T1000 (cell line): ENCODE results near the gene RORB.
A peak's percentile ranks its signal among the peaks of the same experiment; 100 is the strongest.

Experiments used
- DNase-seq: peaks from one replicate; lab custom pipeline; 2025; ENCODE audit warnings: mixed read lengths; lab: John Stamatoyannopoulos, UW

RORB gene

GRCh38 chr9:74598874-74599273 lies 101.7 kb downstream of the RORB start:
- no peak for DNase-seq

- no peak for DNase-seq
These were observed 112.7 kb downstream of the RORB start for GRCh38 chr9:74609671-74610405.

GRCh38 chr9:74610523-74611061 lies 113.5 kb downstream of the RORB start:
- DNase-seq, result no peak

GRCh38 chr9:74630228-74630627 lies 133.1 kb downstream of the RORB start:
- DNase-seq, result no peak

GRCh38 chr9:74639112-74639511 lies 142.0 kb downstream of the RORB start:
- no peak for DNase-seq

GRCh38 chr9:74642376-74642775 lies 145.2 kb downstream of the RORB start:
- no peak for DNase-seq

- no peak for DNase-seq
These were observed 146.3 kb downstream of the RORB start for GRCh38 chr9:74643303-74643923.

- no peak for DNase-seq
These were observed 146.9 kb downstream of the RORB start for GRCh38 chr9:74644023-74644422.

- DNase-seq, result no peak
These were observed 148.0 kb downstream of the RORB start for GRCh38 chr9:74645007-74645639.

- DNase-seq, result no peak
These were observed 156.4 kb downstream of the RORB start for GRCh38 chr9:74653410-74654080.

- DNase-seq, result no peak
These were observed 165.5 kb downstream of the RORB start for GRCh38 chr9:74662674-74663073.

GRCh38 chr9:74663439-74663838 lies 166.3 kb downstream of the RORB start:
- no peak for DNase-seq

- DNase-seq, result peak; percentile 11
These were observed 169.6 kb downstream of the RORB start for GRCh38 chr9:74666625-74667316.

- no peak for DNase-seq
These were observed 175.1 kb downstream of the RORB start for GRCh38 chr9:74672237-74672636.

GRCh38 chr9:74674077-74674476 lies 176.9 kb downstream of the RORB start:
- DNase-seq, result no peak

- DNase-seq, result no peak
These were observed 184.8 kb downstream of the RORB start for GRCh38 chr9:74681906-74682305.

- no peak for DNase-seq
These were observed 186.2 kb downstream of the RORB start for GRCh38 chr9:74683322-74683721.

- no peak for DNase-seq
These were observed 193.9 kb downstream of the RORB start for GRCh38 chr9:74691058-74691457.

- DNase-seq, result no peak
These were observed 199.4 kb downstream of the RORB start for GRCh38 chr9:74696520-74696919.

- no peak for DNase-seq
These were observed 200.4 kb downstream of the RORB start for GRCh38 chr9:74697535-74697934.

GRCh38 chr9:74711341-74711740 lies 214.2 kb downstream of the RORB start:
- DNase-seq, result no peak

- no peak for DNase-seq
These were observed 221.6 kb downstream of the RORB start for GRCh38 chr9:74718709-74719108.
